ENCODE results near the gene ALKBH7. TPM values are rescaled to one million over a fixed set of nuclear protein-coding genes. Genes with fewer than 3 reads are reported as not detected.
A peak's percentile ranks its signal among the peaks of the same experiment; 100 is the strongest.
"Not testable (repeated sequence)": the region's sequence is repeated elsewhere in the genome, so short reads cannot be mapped to it uniquely, and the experiment has no call there.

The ALKBH7 gene
- total RNA-seq, 1 donor from 2014 or later, result 26.6 TPM

GRCh38 chr19:6400062-6400944, 27.7 kb downstream of the ALKBH7 start:
- not testable (repeated sequence) for DNase-seq (ENCODE audit: low read depth, low spot score)

DNA sequence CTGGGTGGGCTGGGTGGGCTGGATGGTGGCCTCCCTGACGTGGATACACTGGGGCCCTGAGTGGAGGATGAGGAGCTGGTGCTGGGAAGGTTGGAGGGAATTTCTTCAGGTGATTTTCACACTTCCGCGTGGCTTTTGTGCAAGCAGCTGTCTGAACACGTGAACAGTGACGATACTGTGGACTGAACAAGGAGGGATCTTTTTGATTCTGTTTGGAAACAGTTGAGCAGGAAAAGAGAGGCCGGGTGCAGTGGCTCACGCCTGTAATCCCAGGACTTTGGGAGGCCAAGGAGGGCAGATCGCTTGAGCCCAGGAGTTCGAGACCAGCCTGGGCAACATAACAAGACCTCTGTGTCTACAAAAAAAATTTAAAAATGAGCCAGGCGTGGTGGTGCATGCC, 29.5 kb downstream of the ALKBH7 start:
- no peak for DNase-seq (ENCODE audit: low read depth, low spot score)

GRCh38 chr19:6402837-6403608, 30.4 kb downstream of the ALKBH7 start:
- DNase-seq (ENCODE audit: low read depth, low spot score), result peak; percentile 63

DNA sequence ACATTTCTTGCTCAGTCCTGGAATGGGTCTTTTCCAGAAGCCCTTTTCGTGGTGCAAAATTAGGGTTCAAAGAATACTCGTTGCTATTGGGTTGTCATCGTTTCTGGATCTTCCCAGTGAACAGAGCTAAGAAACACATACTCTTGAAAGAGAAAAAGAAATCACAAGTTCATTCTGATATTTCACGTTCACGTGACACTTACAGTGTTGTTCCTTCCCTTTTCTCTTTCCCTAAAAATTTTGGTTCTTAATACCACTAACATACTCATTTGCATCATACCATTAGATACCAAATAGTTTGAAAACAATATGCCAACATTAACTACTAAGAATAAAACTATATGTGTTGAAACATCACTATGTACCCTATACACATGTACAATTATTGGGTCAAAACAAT, 33.8 kb downstream of the ALKBH7 start:
- no peak for DNase-seq (ENCODE audit: low read depth, low spot score)

DNA sequence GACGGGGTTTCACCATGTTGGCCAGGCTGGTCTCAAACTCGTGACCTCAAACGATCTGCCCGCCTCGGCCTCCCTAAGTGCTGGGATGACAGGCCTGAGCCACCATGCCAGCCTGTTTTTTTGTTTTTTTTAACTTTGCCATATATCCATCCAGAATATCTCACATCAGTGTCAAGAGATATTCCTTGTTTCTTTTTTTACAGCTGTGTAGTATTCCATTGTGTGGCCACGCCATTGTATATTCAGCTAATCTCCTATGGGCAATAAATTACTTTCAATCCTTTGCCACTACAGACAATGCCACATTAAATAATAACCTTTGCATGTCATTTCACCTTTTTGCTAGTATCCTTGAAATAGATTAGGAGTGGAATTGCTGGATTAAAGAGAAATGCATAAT, 36.8 kb downstream of the ALKBH7 start:
- DNase-seq (ENCODE audit: low read depth, low spot score), result no peak

- DNase-seq (ENCODE audit: low read depth, low spot score), result no peak
These were observed 39.5 kb downstream of the ALKBH7 start for GRCh38 chr19:6412061-6412446.

DNA sequence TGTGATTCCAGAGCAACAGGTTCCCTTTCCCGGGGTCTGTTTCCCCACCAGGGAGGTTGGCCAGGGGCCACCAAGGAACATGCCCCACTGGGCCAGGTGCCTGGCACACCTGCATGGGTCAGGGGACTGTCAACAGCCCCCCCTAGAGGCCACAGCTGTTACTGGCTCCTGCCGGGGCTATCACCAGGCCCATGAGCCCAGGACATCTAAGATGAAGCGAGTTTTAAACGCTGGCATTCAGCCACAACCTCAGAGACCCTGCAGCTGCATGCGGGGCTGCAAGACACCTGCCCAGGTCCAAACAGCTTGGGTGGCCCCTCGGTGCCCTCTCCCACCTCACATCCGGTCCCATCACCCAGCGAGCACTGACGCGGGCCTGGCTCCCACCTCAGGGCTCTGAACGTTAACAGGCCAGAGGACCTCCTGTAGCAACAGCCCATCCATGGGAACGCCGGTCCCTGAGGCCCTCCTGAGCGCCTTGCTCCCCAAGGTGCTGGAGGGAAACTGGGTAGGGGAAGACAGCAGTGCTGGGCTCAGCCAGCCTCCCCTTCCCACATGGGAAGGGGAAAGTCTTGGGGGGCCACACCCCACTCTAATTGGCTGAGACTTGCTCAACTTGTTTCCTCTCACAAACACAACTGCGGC, 40.0 kb downstream of the ALKBH7 start:
- DNase-seq (ENCODE audit: low read depth, low spot score), result no peak

DNA sequence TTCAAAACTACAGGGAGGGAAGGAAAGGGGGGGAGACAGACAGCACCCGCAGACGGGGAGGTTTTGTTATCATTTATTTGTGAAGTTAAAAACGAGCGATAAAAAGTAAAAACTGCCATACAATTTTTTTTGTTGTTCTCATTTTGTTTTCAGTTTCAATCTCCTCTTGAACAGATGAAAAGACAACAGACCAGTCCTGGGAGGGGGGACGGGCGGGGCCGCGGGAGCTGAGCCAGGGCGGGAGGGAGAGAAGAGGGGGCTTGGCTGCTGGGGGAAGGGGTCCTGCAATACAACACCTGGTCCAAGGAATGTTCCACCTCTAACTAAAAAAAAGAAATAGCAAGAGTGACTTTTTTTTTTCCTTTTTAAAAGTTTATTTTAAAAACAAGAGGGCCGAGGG, 40.7 kb downstream of the ALKBH7 start:
- no peak for DNase-seq (ENCODE audit: low read depth, low spot score)

- DNase-seq (ENCODE audit: low read depth, low spot score), result no peak
These were observed 41.4 kb downstream of the ALKBH7 start for GRCh38 chr19:6413721-6414643.

DNA sequence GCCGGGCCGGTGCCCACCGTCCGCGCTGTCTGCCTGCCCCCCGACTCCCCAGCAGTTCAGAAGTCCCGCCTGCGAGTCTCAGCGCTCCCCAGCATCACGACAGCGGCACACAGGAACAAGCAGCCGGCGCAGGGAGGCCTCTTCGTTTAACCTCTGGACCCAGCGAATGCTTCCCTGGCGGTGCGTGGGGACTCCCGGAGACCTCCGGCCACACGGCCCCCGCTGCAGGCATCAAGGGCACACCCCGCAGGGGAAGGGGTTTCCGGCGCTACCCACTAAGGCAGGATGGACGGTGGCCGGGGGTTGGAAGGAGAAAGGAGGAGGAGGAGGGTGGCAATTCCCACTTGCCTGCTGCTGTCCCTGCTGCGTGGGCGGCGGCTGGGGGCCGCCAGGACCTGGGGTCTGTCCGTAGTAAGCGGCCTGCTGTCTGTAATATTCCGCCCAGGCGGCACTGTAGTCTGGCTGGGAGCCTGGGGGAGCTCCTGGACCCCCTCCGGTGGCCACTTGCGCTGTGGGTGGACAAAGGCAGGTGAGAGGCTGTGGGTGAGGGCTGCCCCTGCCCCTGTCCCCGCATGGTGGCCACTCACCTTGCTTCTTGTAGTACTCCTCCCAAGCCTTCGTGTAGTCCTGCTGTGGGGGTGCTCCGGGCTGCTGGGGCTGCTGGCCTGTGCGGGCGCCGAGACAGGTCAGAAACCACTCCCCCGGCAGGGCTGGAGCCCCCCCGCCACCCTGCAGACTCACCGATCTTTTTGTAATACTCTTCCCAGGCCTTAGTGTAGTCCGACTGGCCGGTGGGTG, 42.4 kb downstream of the ALKBH7 start:
- no peak for DNase-seq (ENCODE audit: low read depth, low spot score)

- no peak for DNase-seq (ENCODE audit: low read depth, low spot score)
These were observed 43.1 kb downstream of the ALKBH7 start for GRCh38 chr19:6415591-6416190.

DNA sequence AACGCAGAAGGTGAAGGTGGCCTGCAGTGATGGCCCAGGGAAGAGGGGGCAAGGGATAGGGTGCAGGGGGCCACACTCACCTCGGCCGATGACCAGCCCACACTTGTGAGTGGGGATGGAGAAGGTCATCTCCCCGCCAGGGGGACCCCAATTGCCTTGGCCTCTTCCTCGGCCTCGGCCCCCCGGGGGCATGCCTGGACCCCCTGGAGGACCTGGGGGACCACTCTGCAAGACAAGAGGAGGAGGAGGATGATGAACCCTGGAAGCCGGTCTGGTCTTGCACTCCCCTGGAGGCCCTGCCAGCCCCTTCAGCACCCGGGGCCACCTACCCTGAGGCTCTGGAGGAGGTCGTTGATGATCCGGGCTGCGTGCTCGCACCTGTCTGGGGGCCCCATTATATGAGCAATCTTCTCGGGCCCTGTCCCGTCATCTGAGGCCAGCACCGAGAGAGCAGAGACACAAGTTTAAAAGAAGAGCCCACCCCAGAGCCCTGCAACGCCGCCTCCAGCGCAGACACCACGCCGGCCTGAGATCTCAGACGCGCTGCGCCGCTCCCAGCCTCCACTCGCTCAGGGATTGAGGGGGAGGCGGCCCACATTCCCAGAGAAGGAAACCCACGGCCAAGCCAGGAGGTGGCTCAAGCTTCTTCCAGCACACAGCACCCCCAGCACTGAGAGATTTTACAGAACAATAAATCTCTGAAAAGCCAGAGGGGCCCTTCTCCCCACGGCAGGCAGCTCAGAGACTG, 44.2 kb downstream of the ALKBH7 start:
- DNase-seq (ENCODE audit: low read depth, low spot score), result no peak

- no peak for DNase-seq (ENCODE audit: low read depth, low spot score)
These were observed 45.3 kb downstream of the ALKBH7 start for GRCh38 chr19:6417713-6418561.

DNA sequence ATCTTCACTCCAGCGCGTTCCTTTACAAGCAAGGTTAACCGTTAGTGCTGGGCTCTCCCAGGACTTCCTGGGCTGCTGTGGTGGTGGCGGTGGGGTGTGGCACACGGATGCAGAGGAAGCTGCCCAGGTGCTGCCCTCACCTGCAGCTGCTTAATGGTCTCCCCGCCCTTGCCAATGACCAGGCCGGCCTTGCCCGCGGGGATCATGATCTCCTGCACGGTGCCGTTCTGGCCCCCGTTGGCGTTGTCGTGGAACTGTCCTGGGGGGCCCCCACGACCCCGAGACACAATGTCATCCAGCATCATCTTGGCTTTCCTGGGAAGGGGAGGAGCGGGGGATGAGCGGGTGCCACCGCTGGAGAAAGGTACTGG, 46.0 kb downstream of the ALKBH7 start:
- DNase-seq (ENCODE audit: low read depth, low spot score), result no peak

GRCh38 chr19:6421075-6422014, 48.8 kb downstream of the ALKBH7 start:
- DNase-seq (ENCODE audit: low read depth, low spot score), result no peak

DNA sequence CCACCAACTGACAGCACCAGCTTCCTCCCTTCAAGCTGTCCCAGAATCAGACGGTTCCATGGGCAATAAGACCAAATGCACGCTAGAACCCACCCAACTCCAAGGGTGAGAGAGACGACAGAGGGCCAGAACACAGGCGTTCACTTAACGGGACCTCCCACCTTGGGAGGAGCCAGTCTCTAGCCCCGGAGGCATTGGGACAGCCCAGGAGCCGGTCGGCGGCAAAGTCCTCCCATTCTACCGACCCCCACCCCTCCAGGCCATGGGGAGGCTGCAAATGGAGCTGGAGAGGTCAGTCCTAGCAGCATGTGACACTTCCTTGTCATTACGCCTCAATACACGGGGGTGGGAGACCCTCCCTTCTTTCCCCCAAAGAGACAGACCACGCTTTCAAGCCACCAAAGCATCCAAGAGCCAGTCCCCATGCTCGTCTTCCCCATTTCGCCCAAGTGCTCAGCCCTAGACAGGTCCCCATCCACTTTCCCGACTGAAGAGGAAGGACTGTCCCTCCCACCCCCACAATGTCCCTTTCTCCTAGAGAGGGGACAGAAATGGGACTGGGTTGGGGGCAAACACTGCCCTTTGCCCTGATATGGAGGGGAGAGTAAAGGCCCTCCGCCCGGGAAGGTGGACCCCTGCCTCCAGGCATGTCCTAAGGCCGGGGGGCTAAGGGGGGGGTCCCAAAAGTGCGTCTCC, 51.1 kb downstream of the ALKBH7 start:
- no peak for DNase-seq (ENCODE audit: low read depth, low spot score)
